ENCODE measurements around the gene NUDC.

NUDC gene

GRCh38 chr1:26994020-26994786 lies 72.7 kb downstream of the NUDC start:
- DNase-seq: no peak

- no peak for DNase-seq
These were observed 73.4 kb downstream of the NUDC start for GRCh38 chr1:26994787-26995517.

- DNase-seq: no peak
These were observed 74.5 kb downstream of the NUDC start for GRCh38 chr1:26996024-26996423.

All from SHP77 treated with DMSO at 0.1 percent for 48 hours (cell line).